Skin of body (tissue), 2 donors: ENCODE measurements around the gene TCF4. TPM values are rescaled to one million over a fixed set of nuclear protein-coding genes. Genes with fewer than 3 reads are reported as not detected.

ENCODE experiments used
- DNase-seq: peaks from one replicate; lab custom pipeline; 2025; lab: John Stamatoyannopoulos, UW
- total RNA-seq: library from RNA; depleted of rRNA; stranded (reverse); fragments of >200 nt; gene quantifications from one replicate; pipeline ENCODE4 v1.2.3, GENCODE V29; 2014

Gene TCF4
- total RNA-seq, 1 donor from 2014 or later = 356 TPM

DNA sequence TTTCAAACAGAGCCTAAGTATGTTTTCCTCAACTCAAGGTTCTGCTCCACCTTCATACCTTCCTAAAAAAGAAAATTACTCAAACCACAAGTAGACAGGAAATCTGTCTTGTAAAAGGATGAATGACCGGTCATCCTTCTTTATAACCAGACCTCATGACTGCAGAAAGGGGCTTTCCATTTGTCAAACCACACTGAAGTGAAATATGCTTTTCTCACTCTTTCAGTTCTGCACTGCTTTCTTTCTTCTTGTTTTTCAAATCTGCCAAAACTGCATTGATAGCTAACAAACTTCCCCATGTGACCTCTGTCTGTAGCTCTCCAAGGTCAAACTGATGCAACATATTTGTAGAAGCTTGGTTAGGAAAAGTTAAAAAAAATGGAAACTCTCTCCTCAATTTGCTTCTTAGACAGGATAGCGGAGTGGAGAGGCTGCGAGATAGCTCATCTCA is 319.8 kb downstream of the TCF4 start:
- DNase-seq = no peak

DNA sequence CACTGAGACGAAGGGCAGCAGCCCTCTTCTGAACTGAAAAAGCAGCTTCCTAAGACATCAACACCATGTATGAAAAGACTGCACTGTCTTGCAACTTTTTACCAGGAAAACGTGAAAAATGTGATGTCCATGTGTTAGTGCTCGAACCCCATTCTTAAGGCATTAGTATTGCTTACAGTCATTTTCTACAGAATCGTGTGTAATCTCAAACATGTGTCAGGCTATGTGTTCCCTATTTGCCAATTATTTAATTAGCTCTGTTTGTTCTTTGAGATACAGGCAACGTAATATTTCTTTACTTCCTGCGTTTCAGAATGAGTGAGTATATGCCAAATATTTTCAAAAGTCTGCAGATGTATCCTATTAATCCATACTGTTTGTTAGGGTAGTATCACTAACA is 321.0 kb downstream of the TCF4 start:
- DNase-seq = peak; percentile 95

DNA sequence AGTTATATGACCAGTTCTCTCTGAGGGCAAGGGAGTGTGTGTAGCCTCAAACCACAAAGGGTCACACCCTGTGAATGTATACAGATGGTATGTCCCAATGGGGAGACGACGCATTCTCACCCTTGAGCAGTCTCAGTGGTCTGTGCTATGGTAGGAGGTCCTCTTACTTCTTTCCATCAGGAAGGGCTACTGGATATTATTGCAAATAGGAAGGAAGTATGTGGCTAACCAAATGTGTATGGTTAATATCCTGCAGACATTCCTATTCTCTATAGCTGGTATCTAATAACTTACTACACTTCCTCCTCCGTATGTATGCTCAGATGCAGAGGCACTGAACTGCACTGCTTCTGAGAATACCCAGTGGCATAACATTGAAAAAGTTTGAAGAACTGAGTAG is 322.0 kb downstream of the TCF4 start:
- no peak for DNase-seq

DNA sequence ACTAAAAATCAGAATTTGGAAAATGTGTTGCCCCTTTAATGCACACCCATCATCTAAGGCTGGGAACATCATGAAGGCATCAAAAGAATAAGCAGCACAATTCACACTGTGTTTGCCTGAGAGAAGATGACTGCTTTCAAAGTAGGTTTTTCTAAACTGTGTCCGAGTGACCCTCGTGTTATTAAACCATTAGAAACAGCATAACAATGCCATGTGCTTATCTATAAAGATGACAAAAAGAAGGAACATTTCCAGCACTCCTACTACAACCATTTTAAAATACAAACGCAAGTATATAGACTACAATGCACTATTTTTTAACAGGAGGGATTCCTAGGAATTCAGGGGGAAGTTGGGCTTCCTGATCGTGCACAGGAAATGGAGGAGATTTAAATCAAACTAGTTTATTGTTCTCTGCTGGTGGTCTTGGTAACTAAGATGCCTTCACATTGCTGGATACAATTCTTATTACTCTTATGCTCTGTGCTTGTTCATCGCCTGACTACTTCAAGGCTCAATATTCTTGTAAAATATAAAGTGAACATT is 322.8 kb downstream of the TCF4 start:
- DNase-seq = no peak

DNA sequence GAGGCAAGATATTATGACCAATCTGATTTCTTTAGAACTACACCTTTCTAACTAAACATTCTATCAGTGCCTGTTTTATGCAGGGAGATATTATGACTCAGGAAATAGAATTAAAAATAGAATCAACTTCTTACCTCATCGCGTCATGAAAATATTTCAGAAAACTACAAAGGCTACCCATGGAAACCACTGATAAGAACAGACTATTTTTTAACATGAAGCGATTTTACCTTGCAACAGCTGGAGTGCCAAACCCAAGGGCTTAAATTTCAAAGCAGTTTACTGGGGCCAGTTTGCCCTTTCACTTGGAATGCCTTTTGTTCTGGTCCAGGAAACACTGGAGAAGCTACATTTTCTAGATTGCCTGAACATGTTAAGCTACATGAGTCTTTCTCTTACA is 323.9 kb downstream of the TCF4 start:
- DNase-seq = no peak

DNA sequence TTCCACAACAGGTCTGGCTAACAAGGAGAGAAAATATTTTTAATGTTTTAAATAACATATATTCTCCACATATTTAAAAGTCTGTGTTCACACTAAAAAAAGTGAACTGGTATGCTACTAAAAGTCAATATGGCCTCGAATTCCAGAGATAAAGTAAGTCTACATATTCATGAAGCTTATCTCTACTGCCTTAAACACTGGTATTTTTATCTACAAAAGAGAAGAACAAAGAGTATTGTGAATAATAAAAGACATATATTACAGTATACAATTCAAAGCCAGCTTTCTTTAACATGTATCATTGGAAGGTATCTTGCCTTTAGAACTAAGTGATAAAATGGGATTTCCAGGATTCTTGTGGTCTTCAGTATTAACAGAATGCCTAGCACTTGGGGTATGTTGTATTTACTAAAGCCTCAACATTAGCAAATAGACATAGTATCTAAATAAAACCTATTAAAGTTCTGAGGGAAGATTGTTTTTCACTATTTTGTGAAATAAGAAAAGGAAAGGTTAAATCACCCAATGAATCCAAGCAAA is 325.9 kb downstream of the TCF4 start:
- no peak for DNase-seq

DNA sequence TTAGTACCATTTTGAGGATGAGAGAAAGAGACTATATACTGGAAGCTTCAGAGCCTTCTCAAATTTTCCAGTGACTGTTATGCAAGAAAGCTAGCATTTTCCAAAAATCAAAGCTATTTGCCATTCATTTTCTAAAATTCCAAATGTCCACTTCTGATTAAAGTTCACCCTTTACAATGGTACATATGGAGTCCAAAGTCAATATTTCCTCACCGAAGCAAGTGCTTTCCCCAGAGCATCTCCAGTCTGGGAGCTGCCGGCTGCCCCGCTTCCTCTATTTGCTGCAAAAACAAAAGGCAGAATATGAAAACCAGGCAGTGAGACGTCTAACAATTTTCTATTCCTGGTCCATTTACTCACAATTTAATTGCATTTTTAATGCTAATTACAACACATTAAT is 326.7 kb downstream of the TCF4 start:
- no peak for DNase-seq

DNA sequence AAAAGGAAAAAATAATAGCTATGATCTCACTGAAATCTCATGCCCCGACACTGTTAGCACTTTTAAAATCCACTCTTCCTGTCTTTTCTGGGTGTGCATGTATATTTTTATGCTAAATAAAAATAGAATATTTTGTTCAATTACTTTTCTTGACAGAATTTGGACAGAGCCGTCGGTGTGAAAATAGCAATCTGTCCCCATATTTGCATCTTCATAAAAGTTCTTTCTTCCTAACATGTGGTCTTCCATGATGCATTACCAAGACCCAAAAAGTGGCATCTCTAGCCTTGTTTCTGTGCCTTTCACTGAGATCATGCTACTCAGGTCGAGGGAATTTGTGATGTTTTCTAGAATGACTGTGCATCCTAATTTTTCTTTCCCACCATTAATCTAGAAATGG is 329.9 kb downstream of the TCF4 start:
- no peak for DNase-seq

DNA sequence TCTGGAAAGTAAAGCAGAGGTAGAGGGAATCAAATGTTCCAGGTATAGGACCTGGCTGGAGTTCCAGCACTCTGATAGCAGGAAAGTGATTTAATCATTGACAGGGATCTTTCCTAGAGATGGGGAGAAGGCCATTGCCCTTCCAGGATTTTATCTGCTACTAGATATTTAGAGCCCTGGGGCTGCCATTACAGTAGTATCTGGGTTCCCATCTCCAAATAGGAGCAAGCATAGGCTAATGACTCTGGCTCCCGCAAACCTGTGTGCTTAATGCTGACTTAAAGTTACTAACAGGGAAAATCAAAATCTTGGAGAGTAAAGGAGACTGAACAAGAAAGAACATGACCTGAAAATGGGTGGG is 331.1 kb downstream of the TCF4 start:
- no peak for DNase-seq

DNA sequence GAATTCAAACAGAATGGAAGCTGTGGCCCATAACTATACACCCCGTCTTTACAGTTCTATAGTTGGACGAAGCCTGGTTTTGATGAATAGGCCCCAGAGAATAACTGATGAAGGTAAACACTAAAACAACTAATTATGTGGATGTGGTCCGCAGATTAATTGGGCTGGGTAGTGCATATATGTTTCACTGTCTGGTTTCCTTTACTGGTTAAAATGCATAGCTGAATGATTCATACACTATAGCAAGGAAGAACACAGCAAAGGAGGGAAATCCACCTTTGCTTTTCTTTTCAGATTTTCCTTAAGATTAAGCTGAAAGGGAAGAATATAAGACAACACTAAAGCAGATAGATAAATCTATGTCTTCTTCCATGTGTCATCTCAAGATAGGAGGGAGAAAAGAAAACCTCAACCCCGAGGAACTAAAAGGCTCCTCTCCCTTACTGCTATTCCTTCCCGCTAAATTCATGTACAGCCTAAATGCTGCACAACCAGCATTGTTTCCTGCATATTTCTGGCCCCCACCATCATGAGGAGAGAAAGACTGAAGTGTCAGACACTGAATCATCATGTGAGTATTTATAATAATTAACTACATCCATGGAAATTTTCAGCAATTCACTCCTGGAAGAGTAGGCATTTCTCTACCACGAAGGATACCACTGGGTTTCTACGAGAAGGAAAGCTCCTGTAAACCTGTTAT is 331.6 kb downstream of the TCF4 start:
- no peak for DNase-seq

DNA sequence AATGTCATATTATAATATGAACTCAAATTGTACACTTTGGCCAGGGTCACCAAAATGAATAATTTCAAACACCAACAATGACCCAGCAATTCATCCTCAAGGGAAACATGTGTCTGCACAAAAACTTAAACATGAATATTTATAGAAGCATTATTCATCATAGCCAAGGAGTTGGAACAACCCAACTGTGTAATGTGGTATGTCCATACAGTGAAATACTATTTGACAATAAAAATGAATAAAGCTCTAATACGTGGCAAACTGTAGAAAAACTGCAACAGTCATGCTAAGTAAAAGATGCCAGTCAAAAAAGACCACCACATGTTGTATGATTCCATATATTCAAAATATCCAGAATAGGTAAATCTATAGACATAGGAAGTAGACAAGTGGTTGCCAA is 334.2 kb downstream of the TCF4 start:
- DNase-seq = no peak

DNA sequence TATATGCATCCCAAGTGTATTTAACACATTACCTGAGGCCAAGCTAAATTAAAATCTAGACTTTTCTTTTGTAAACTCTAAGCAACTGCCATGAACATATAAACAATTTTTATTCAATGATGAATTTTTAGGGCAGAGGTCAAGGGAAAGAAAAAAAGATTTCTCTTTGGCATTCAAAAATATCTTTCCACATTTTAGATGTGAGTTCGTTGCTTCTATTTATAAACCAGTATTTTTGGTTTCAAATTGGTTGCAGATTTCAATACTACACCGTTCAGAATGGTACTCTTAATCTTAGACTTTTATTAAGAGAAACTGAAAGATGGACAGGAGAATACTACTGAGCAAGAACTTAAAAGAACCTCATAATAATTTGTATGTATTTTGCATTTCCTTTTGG is 335.1 kb downstream of the TCF4 start:
- DNase-seq = peak; percentile 72

DNA sequence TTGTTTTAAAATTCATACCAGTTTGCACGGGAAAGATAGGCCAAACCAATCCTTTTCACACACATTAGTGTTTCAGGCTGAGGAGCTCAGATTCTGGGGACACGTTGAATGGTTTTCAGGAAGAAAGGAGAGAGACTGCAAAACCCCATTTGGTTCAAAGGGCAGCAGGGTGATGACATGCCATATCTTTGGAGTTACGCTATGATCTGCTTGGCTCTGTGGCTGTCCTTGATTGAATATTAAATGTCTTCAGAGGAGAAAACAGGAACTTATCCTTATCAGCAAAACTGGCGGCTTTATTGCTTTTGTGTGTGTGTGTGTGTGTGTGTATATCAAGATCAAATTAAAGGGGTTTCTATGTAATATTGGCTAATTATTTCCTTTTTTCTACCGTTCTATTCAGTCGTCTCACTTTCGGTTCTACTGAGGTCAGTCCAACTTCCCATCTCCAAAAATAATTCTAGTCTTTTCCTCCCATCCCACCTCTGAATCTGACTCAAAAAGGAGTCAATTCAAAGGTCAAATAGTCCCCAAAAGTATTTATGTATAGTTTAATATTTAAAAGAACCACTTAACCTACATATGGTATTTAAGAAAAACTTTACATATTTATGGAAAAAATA is 335.8 kb downstream of the TCF4 start:
- no peak for DNase-seq

DNA sequence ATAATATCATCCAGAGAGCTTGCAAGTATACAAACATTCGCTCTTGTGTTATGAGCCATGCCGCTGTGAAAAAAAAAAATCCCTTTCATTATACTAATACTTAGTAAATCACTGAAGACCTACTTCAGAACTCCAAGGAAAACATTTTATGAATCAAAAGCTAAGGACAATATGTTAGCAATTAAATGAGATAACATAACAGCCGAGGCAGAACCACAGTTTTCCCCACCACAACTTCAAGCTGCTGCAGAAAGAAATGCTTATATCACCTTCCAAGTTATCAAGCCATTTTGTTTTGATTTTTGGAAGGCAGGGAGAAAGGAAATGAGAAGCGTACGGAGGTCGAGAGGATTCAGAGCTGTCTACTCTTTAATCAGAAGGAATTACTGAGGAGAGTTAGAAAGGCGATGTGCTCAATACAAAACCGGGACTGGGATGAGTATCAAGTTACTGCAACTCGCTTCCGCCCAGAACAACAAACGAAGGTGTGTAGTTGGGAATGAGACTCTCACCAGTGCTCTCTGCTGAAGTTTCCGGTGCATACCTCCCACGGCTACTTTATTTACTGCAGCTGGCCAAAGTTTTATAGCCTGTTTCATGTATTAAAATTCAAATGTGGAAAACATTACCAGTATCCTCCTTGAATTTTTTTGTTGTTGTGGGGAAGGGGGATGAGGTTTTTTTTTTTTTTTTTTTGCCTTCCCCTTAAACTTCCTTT is 336.6 kb downstream of the TCF4 start:
- DNase-seq = peak; percentile 72

DNA sequence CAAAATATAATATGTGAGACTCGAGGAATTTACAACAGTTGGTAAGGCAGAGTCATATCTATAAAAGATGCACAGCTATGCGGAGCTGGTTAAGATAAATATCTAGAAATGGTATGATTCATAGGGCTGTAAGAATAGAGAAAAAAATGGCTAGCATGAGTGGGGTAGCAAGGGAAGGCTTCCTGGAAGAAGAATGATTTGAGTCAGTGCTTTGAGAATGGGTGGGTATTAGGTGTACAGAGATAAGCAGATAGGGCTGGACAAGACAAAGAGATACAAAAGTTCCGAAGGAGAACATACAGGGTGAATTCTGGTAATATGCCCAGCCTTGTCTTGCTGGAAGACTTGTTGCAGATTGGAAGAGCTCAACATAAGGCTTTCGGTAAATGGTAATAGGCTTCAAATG is 337.2 kb downstream of the TCF4 start:
- DNase-seq = peak; percentile 68

DNA sequence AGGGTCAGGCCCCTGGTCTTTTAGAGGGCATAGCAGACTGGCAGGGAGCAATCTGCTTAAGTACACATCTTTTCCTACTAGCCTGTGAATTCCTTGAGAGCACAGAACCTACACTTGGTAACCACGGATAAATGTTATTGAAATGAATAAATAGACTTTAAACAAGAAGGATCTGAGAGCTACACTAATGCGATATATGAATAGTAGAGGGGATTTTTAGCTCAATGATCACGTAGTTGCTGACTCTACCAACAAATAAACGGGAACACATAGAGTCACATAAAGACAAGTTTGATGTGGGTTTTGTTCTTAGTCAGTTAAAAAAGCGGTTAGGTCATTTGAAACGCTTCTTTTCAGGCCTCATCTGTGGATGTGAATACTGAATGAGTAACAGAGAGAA is 338.4 kb downstream of the TCF4 start:
- DNase-seq = no peak

DNA sequence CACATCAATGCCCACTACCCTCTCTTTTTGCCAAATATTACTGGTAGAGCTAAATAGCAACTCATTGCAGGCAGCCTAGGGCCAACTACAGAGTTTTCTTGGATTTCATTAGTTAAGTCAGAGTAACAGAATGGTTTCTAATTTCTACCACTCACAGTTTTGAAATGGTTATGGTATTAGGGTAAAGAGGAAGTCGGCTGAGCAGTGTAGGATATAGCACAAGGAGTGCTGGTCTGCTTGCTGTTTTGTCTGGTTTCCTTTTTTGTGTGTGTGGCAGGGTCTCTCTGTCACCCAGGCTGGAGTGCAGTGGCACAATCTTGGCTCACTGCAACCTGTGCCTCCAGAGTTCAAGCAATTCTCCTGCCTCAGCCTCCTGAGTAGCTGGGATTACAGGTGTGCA is 339.5 kb downstream of the TCF4 start:
- no peak for DNase-seq

DNA sequence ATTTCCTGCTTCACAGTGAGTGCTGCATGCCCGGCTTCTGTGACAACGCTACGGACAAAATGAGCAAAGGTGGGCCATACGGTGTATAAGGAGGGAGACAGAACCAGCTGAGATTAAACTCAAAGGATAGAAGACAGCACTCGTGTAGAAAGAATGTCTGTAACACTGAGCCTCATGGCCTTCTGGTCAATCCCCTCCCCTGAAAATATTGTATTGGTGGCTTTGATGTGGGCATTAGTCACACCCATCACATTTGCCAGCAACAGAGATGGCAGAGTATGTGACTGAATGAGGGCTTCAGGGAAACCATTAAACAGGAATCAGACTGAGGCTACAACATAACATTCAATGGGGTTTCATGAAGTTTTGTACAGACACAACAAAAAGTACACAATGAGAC is 341.0 kb downstream of the TCF4 start:
- no peak for DNase-seq

DNA sequence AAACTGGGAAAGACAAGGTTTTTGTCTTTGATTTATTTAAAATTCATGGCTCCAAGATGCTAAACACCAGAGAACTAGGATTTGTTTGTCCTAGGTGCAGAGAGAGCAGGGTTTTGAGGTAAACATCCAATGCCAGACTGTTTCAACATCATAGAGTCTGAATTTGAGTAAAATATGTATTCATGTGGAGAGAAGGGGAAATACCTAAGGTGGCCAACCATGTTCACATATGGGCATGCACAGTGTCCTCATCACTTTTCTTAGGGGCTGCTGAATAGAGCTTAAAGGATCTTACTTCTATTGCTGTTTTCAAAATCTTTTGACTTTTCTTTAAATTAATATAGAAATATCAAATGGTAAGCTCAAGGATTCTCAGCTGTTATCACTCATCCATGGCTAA is 341.7 kb downstream of the TCF4 start:
- no peak for DNase-seq

DNA sequence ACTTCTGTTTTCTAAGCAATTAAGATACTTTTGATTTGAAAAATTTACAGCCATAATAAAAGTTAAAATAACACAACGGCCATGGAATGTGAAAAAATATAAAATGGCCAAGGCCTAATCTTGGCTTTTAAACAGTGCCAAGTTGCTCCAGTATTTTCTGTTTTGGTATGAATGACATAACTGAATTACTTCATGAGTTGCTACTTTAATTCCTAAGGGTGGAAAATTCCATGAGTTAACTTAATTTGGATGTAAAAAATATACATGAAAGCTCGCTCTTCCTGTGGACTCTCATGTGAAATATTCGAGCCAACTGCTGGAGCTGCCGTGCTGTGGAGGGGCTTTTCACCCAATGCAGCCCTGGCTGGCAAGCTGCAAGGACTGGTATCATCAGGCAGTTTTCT is 342.8 kb downstream of the TCF4 start:
- DNase-seq = peak; percentile 84

DNA sequence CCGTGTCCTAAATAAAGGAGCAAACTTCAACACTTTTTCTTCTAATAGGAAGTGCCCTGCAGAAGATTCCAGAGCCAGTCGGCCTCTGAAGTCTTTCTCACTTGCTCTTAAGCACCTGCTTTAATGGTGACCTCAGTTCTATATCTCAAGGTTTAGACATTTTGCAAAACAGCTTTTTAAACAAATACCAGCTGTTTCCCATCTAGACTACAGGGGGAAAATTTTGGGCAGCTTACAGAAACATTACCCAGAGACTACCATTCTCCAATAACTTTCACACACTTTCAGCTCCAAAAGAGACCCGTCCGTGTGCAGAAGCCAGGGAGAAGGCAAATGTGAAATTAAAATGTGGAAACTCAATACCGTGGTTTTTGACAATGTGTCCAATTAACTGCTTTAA is 343.4 kb downstream of the TCF4 start:
- no peak for DNase-seq

DNA sequence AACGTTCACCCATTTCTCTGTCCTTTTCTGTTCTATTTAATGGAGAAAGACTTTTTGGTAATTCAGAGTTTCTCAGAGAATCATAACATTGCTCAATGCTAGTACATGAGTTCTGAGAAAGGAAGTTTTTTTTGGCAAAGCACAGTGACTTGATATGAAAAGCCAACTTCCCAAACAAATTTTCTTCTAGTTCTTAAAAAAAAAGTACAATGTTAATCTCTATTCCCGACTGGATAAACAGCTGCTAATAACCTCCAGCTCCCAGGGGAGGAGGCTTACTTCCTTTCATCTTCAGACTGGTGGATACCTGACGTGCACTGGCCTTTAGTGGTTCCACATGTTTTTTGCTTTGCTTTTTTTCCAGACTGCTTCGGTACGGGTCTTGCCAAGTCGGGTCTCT is 344.1 kb downstream of the TCF4 start:
- peak; percentile 89 for DNase-seq
